Smooth muscle cell of the brain vasculature (primary cell): Measurements from ENCODE around the gene TMIGD1.

Source experiments
- DNase-seq: peaks from one replicate; pipeline ENCODE4 v3.0.0-alpha.2; 2012; ENCODE audit warnings: low read depth, low spot score

Gene TMIGD1

GRCh38 chr17:30333503-30334360 is at the start of gene TMIGD1:
Gene TMIGD1 (minus strand): TSS chr17:30334057. CDS start chr17:30332133, 1,924 bp downstream.
- DNase-seq: no peak

GRCh38 chr17:30382345-30382744 is 48.5 kb upstream of the TMIGD1 start:
- DNase-seq: no peak

- DNase-seq: no peak
These were observed 47.4 kb upstream of the TMIGD1 start for GRCh38 chr17:30381340-30381659.

- no peak for DNase-seq
These were observed 46.9 kb upstream of the TMIGD1 start for GRCh38 chr17:30380643-30381339.

- DNase-seq: no peak
These were observed 46.1 kb upstream of the TMIGD1 start for GRCh38 chr17:30379903-30380381.

GRCh38 chr17:30379303-30379902 is 45.5 kb upstream of the TMIGD1 start:
- no peak for DNase-seq

- DNase-seq: peak; percentile 88
These were observed 45.0 kb upstream of the TMIGD1 start, which contains the start of gene CPD for GRCh38 chr17:30378825-30379302. Gene CPD (plus strand): TSS chr17:30378927. CDS start chr17:30378981, 54 bp downstream.

GRCh38 chr17:30378241-30378824 is 44.5 kb upstream of the TMIGD1 start:
- no peak for DNase-seq

GRCh38 chr17:30377574-30378240 is 43.9 kb upstream of the TMIGD1 start:
- no peak for DNase-seq

GRCh38 chr17:30376621-30377452 is 43.0 kb upstream of the TMIGD1 start:
- peak; percentile 90 for DNase-seq

GRCh38 chr17:30375661-30376060 is 41.8 kb upstream of the TMIGD1 start:
- DNase-seq: no peak

- DNase-seq: no peak
These were observed 38.9 kb upstream of the TMIGD1 start for GRCh38 chr17:30372755-30373154.

GRCh38 chr17:30369995-30370394 is 36.1 kb upstream of the TMIGD1 start:
- DNase-seq: no peak

GRCh38 chr17:30368912-30369720 is 35.3 kb upstream of the TMIGD1 start:
- no peak for DNase-seq

GRCh38 chr17:30366536-30366935 is 32.7 kb upstream of the TMIGD1 start:
- DNase-seq: no peak

GRCh38 chr17:30363715-30364202 is 29.9 kb upstream of the TMIGD1 start:
- DNase-seq: no peak

- no peak for DNase-seq
These were observed 28.0 kb upstream of the TMIGD1 start for GRCh38 chr17:30361766-30362279.

GRCh38 chr17:30360086-30360808 is 26.4 kb upstream of the TMIGD1 start:
- DNase-seq: no peak
